ENCODE data around the gene DIPK1B.

Gene DIPK1B

DNA sequence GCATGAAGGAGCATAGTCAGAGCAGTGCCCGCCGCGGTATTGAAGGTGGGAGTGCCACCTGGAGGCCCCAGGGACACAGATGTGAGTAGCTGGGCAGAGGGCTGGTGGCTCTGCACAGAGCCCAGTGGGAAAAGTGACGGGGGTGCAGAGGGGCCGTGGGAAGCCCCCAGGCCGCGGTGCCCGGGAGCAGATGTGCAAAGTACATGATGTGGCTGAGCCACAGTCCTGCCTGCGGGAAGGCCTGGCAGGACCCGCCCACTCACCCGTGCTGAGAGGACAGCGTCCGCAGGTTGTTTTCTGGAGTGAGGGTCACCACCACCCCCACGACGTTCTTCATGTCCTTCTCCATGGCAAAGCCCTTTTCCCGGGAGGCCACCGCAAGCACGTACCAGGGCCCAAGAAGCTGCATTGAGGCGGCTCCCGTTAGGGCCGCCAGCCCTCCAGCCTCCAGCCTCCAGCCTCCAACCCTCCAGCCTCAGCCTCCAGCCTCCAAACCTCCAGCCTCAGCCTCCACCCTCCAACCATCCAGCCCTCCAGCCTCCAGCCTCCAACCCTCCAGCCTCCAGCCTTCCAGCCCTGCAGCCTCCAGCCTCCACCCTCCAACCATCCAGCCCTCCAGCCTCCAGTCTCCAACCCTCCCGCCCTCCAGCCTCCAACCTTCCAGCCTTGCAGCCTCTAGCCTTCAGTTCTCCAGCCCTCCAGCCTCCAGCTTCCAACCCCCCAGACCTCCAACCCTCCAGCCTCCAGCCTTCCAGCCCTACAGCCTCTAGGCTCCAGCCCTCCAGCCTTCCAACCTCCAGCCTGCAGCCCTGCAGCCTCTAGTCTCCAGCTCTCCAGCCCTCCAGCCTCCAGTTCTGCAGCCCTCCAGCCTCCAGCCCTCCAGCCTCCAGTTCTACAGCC, 35.0 kb downstream of the DIPK1B start:
- TF ChIP-seq BHLHE40 (IDR thresholded peaks at IDR 0.05; ENCODE audit: borderline replicate concordance) (no peak), ARNT (IDR thresholded peaks at IDR 0.05) (no peak), SP1 (IDR thresholded peaks at IDR 0.05) (no peak), HDGF (IDR thresholded peaks at IDR 0.05; ENCODE audit: borderline replicate concordance) (no peak), ZNF384 (IDR thresholded peaks at IDR 0.05) (no peak), TARDBP (IDR thresholded peaks at IDR 0.05) (no peak), LEF1 (IDR thresholded peaks at IDR 0.05; ENCODE audit: borderline replicate concordance) (no peak)
- CTCF ChIA-PET, result no interaction called here
- POLR2A ChIA-PET, result no interaction called here
- DNase-seq (ENCODE audit: extremely low spot score), result no peak

DNA sequence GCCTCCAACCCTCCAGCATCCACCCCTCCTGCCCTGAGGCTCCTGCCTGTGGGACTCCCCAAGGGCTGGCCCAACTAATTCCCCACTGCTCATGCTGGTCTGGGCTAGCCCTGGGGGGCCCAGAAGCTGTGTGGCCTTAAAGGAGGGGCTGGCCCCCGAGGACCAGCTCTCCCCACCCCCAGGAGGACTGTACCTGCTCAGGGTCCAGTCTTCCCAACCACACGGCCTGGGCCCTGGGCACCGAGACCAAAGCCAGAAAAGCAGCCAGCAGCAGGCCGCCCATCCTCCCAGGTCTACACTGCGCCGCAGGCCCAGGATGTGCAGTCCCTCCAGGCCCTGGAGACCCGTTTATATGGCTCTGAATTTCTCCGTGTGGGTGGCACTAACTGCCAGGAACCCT, 35.8 kb downstream of the DIPK1B start, which contains the start of gene LCN6:
TSS of gene LCN6 (minus strand) at position 325 of the 400 bp plus-strand sequence. CDS start at position 283, 42 bp downstream.
- no peak for DNase-seq (ENCODE audit: extremely low spot score)
- TF ChIP-seq ARNT (IDR thresholded peaks at IDR 0.05) (no peak), BHLHE40 (IDR thresholded peaks at IDR 0.05; ENCODE audit: borderline replicate concordance) (no peak), FOXA1 (IDR thresholded peaks at IDR 0.05) (no peak), FOXK2 (IDR thresholded peaks at IDR 0.05) (no peak)
- ChIA-PET POLR2A (no interaction called here), CTCF (no interaction called here)

DNA sequence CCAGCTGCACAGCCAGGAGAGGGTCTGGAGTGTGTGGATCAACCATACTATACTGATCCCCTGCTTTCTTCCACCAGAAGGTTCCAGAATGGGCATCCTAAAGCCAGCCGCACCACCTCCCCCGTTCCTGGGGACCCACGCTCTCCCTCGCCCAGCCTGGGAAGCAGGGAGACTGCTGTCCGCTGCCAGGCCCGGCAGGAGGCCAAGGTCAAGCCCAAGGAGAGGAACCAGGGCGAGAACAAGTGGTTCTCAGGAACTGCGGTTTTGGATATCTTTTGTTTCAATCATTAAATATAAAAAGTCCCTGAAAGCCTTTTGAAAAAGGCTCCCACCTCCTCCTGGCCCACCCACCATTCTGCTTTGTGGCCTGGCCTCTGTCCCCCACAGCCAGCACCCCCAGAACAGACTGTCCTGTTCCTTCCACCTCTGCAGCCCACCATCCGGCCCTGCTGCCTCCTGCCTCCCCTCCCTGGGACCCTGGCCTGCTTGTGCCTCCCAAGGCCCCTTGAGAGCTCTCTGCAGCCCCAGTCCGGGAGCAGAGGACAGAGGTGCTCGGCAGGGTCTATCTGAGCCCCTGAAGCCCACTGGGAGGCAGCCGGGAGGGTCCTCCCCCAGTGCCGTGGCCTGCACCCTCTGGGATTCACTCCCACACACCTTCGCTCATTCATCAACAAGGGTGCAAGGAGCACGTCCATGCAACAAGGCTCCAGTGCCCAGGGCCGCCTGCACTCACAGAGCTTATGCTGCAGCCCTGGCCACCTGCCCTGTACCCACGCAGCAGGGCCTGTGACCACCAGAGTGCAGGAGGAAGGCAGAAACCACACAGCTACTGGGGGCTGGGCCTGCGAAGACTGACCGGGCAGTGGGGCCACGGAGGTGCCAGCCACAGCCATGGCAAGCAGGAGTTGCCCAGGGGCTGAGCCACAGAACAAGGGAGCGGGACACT, 36.6 kb downstream of the DIPK1B start:
- TF ChIP-seq FOXA1 (IDR thresholded peaks at IDR 0.05) (no peak), ARNT (IDR thresholded peaks at IDR 0.05) (no peak), TARDBP (IDR thresholded peaks at IDR 0.05) (no peak), CTBP1 (IDR thresholded peaks at IDR 0.05; ENCODE audit: borderline replicate concordance) (no peak), FOXK2 (IDR thresholded peaks at IDR 0.05) (no peak), ZNF384 (IDR thresholded peaks at IDR 0.05) (no peak), ELF4 (IDR thresholded peaks at IDR 0.05) (no peak), SUZ12 (IDR thresholded peaks at IDR 0.05) (no peak)
- ChIA-PET POLR2A (interaction anchor here (1.8 kb wide), 1 partner anchor 21 kb away, joined by 5 read pairs; no protein-coding TSS in a partner anchor), CTCF (no interaction called here)
- DNase-seq (ENCODE audit: extremely low spot score), result no peak

DNA sequence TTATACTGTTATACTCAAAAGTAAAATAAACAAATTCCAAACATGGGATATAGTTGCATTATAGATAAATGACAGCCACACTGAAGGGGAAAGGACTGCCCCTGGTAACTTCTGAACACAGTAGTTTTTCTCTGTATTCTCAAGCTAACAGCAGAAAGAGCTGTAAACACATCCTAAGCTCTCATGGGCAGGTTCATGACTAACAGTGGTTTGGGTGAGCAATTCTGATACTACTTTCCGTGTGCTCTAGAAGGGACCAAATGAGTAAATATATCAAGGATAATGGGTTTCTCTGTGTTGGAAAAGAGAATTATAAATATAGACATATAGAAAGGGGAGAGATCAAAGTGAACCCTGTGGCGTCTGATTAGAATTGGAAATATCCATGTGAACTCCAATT, 38.2 kb downstream of the DIPK1B start:
- TF ChIP-seq ELF4 (IDR thresholded peaks at IDR 0.05) (no peak), HDGF (IDR thresholded peaks at IDR 0.05; ENCODE audit: borderline replicate concordance) (no peak), ZNF384 (IDR thresholded peaks at IDR 0.05) (no peak), L3MBTL2 (conservative IDR thresholded peaks at IDR 0.05) (no peak), FOXA1 (IDR thresholded peaks at IDR 0.05) (no peak), TARDBP (IDR thresholded peaks at IDR 0.05) (no peak), SUZ12 (IDR thresholded peaks at IDR 0.05) (no peak), FOXK2 (IDR thresholded peaks at IDR 0.05) (no peak), FOXM1 (IDR thresholded peaks at IDR 0.05; ENCODE audit: borderline replicate concordance) (no peak), NFRKB (IDR thresholded peaks at IDR 0.05) (no peak), SP1 (IDR thresholded peaks at IDR 0.05) (no peak)
- TF ChIP-seq, protein P1, sequence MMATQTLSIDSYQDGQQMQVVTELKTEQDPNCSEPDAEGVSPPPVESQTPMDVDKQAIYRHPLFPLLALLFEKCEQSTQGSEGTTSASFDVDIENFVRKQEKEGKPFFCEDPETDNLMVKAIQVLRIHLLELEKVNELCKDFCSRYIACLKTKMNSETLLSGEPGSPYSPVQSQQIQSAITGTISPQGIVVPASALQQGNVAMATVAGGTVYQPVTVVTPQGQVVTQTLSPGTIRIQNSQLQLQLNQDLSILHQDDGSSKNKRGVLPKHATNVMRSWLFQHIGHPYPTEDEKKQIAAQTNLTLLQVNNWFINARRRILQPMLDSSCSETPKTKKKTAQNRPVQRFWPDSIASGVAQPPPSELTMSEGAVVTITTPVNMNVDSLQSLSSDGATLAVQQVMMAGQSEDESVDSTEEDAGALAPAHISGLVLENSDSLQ (IDR thresholded peaks at IDR 0.05), result no peak
- CTCF ChIA-PET, result no interaction called here
- POLR2A ChIA-PET, result interaction anchor here (1.8 kb wide), 1 partner anchor 22 kb away, joined by 5 read pairs; no protein-coding TSS in a partner anchor
- no peak for DNase-seq (ENCODE audit: extremely low spot score)

DNA sequence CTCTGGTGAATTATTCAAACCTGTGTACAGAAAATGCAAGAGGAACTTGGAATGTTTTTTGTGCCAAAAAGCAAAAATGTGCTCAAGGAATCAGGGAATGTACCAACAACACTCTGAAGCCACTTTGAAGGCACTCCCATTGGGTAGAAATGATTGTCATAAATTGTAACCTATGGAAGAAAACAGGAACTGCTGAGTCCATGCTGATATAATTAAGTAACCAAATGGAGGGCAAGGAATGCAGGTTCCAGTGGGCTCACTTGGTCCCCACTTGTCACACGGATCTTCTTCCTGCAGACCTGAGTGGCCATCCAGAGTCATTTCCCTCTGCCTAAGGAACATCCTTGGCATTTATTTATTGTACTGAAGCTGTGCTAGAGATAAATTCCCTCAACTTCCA, 38.9 kb downstream of the DIPK1B start:
- CTCF ChIA-PET, result no interaction called here
- POLR2A ChIA-PET, result interaction anchor here (0.9 kb wide), 1 partner anchor 28 kb away, joined by 3 read pairs; no protein-coding TSS in a partner anchor
- TF ChIP-seq HDGF (IDR thresholded peaks at IDR 0.05; ENCODE audit: borderline replicate concordance) (no peak), ELF4 (IDR thresholded peaks at IDR 0.05) (no peak), TARDBP (IDR thresholded peaks at IDR 0.05) (no peak), SUZ12 (IDR thresholded peaks at IDR 0.05) (no peak)
- no peak for DNase-seq (ENCODE audit: extremely low spot score)

DNA sequence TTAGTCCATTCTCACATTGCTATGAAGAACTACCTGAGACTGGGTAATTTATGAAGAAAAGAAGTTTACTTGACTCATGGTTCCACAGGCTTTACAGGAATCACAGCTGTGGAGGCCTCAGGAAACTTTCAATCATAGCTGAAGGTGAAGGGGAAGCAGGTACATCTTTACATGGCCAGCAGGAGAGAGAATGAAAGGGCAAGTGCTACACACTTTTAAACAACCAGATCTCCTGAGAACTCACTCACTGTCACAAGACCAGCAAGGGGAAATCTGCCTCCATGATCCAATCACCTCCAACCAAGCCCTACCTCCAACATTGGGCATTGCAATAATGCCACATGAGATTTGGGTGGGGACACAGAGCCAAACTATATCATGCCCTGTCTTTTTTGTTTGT, 39.4 kb downstream of the DIPK1B start:
- TF ChIP-seq FOXA1 (IDR thresholded peaks at IDR 0.05) (no peak), HDGF (IDR thresholded peaks at IDR 0.05; ENCODE audit: borderline replicate concordance) (no peak), FOXM1 (IDR thresholded peaks at IDR 0.05; ENCODE audit: borderline replicate concordance) (no peak), ZNF384 (IDR thresholded peaks at IDR 0.05) (no peak), LEF1 (IDR thresholded peaks at IDR 0.05; ENCODE audit: borderline replicate concordance) (no peak), BHLHE40 (IDR thresholded peaks at IDR 0.05; ENCODE audit: borderline replicate concordance) (no peak), SUZ12 (IDR thresholded peaks at IDR 0.05) (no peak), ELF4 (IDR thresholded peaks at IDR 0.05) (no peak), SP1 (IDR thresholded peaks at IDR 0.05) (no peak), L3MBTL2 (conservative IDR thresholded peaks at IDR 0.05) (no peak), ARNT (IDR thresholded peaks at IDR 0.05) (no peak)
- POLR2A ChIA-PET, result interaction anchor here (0.9 kb wide), 1 partner anchor 28 kb away, joined by 3 read pairs; no protein-coding TSS in a partner anchor
- no peak for DNase-seq (ENCODE audit: extremely low spot score)
- CTCF ChIA-PET, result no interaction called here

DNA sequence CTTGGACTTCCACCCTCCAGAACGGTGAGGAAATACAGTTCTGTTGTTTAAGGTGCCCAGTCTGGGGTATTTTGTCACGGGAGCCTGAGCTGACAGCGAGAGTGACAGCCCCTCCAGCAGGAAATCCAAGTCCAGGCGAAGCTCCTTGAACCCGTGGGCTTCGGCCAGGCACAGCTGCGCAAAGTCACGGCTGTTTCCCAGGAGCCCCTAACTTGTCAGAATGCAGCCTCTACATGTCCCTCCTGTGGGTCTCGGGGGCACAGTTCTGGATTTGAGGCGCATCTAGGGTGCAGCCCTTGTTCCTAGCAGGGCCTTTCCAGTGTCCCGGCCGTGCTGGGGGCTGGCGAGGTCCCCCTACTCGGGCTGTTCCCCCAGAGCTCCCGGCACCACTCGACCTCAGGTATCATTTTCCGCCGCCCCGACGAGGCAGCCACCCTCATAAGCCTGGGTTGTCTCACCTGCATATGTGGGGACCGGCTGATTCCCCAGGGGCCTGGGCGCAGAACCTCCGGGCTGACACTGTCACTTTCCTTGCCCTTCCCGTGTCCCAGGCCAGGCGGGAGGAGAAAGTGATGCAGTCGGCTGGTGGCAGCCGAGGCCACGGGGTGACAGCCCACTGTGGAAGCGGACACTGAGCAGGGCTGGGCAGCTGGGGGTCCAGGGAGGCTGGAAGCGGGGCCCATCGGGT, 41.1 kb downstream of the DIPK1B start:
- DNase-seq (ENCODE audit: extremely low spot score), result no peak
- ChIA-PET CTCF (no interaction called here), POLR2A (no interaction called here)
- TF ChIP-seq ARNT (IDR thresholded peaks at IDR 0.05), result no peak
- TF ChIP-seq SUZ12 (IDR thresholded peaks at IDR 0.05), result no peak
- no peak for TF ChIP-seq L3MBTL2 (conservative IDR thresholded peaks at IDR 0.05)
- no peak for TF ChIP-seq FOXM1 (IDR thresholded peaks at IDR 0.05; ENCODE audit: borderline replicate concordance)
- no peak for TF ChIP-seq ELF4 (IDR thresholded peaks at IDR 0.05)
- no peak for TF ChIP-seq SP1 (IDR thresholded peaks at IDR 0.05)
- TF ChIP-seq, protein P1 (IDR thresholded peaks at IDR 0.05), result no peak
- TF ChIP-seq NFRKB (IDR thresholded peaks at IDR 0.05), result no peak
- TF ChIP-seq BHLHE40 (IDR thresholded peaks at IDR 0.05; ENCODE audit: borderline replicate concordance), result no peak
- no peak for TF ChIP-seq CTBP1 (IDR thresholded peaks at IDR 0.05; ENCODE audit: borderline replicate concordance)
- TF ChIP-seq FOXA1 (IDR thresholded peaks at IDR 0.05), result no peak
- TF ChIP-seq TARDBP (IDR thresholded peaks at IDR 0.05), result no peak
